ENCODE data around the gene MAN1C1.

- TF ChIP-seq, protein P1, sequence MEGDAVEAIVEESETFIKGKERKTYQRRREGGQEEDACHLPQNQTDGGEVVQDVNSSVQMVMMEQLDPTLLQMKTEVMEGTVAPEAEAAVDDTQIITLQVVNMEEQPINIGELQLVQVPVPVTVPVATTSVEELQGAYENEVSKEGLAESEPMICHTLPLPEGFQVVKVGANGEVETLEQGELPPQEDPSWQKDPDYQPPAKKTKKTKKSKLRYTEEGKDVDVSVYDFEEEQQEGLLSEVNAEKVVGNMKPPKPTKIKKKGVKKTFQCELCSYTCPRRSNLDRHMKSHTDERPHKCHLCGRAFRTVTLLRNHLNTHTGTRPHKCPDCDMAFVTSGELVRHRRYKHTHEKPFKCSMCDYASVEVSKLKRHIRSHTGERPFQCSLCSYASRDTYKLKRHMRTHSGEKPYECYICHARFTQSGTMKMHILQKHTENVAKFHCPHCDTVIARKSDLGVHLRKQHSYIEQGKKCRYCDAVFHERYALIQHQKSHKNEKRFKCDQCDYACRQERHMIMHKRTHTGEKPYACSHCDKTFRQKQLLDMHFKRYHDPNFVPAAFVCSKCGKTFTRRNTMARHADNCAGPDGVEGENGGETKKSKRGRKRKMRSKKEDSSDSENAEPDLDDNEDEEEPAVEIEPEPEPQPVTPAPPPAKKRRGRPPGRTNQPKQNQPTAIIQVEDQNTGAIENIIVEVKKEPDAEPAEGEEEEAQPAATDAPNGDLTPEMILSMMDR (IDR thresholded peaks at IDR 0.05; ENCODE audit: insufficient read depth, low read length, poor library complexity, severe bottlenecking) = no peak
- TF ChIP-seq EZH2phosphoT487 (conservative IDR thresholded peaks at IDR 0.05; ENCODE audit: low read length) = no peak
Observed at GRCh38 chr1:25629836-25630235, 13.2 kb downstream of the MAN1C1 start.
